NCI-H748 treated with DMSO at 0.1 percent for 48 hours (cell line): Measurements from ENCODE around the gene SOSTDC1.
"Not testable (repeated sequence)": the region's sequence is repeated elsewhere in the genome, so short reads cannot be mapped to it uniquely, and the experiment has no call there.

ENCODE experiments used
- DNase-seq: peaks from one replicate; lab custom pipeline; 2025; lab: John Stamatoyannopoulos, UW

Gene SOSTDC1

DNA sequence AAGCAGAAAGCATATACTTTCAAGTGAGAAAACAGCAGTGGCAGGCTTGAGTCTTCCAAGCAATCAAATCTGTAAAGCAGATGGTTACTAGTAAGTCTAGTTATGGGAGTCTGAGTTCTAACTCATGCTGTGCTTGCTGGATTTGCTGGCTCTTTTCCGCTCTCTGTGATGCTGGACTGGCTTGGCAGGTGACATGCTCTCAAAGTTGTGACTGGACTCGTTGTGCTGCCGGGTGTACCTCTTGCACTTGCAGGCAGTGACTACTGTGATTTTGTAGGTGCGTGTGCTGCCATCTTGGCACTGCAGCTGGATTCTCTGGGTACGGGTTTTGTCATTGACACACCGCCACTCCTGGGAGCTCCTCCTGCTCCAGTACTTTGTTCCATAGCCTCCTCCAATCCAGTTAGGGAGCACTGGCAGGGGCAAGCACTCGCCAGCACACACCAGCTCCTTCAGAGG, 3.1 kb downstream of the SOSTDC1 start:
- no peak for DNase-seq

DNA sequence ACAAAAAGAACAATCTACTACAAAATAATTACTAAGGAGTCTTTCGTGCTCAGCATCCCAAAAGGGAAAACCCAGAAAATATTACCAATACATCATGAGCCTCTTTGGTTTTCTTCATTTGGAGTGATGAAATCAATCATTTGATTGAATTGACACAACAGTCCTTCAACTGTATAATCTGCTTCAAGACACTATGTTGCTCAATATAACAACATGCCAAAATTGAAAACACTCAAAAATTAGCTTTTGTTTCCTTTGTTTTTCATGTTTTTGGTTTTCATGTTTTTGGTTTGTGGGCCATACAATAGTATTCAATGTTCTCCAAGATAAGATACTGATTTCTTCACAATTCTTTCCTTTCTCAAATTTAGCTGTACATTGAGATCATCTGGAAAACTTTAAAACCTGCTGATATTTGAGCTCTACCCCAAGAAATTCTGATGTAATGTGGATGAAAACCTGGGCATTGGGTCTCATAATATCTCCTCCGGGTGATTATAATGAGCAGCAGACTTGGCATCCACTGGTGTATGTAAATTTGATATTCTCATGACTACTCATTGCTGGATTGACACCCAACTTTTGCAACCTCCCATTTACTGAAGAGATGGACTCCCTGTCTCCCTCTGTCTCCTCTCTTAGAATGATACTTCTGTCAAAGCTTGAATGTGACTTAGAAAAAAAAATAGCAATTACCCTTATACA, 4.6 kb downstream of the SOSTDC1 start:
- DNase-seq: no peak

DNA sequence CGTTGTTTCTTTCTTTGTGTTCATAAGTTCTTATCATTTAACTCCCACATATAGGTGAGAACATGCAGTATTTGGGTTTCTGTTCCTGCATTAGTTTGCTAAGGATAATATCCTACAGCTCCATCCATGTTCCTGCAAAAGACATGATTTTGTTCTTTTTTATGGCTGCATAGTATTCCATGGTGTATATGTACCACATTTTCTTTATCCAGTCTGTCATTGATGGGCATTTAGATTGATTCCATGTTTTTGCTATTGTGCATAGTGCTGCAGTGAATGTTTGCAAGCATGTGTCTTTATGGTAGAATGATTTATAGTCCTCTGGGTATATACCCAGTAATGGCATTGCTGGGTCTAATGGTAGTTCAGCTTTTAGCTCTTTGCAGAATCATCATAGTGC, 9.2 kb downstream of the SOSTDC1 start:
- DNase-seq: not testable (repeated sequence)

DNA sequence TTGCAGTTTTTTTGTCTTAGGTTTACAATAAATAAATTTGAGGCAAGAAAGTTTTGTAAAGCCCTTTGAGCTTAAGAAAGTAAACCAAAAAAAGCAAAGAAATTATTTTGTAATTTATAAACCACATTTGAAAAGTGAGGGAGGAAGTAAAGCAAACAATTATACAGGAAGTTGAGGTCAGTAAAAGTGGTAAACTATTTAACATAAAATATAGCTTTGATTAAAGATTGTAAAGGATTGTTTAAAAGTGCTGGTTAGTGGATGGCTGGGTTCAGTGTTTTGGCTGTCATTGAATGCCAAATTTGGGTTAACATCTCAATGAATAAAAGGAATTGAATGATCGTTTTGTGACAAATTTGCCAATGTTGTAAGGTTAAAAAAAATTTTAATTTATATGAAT, 9.9 kb downstream of the SOSTDC1 start:
- no peak for DNase-seq

DNA sequence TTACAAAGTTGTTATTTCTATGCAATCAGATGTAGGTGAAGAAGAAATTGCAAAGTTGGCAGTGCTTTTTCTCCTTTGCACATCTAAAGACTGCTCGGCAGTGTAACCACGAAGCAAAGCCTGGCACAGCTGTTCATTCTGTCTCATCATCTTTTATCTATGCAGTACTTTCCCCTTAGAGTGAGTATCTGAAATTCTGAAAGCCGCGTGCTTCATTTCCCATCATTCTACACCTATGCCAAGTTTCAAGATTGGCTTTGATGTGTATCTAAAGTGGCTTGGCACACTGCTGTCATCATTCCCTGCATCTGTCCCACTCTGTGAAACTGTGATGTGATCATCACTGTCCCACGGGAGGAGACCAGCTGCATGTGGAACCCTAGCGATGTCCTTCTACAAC, 15.2 kb downstream of the SOSTDC1 start:
- DNase-seq: no peak

DNA sequence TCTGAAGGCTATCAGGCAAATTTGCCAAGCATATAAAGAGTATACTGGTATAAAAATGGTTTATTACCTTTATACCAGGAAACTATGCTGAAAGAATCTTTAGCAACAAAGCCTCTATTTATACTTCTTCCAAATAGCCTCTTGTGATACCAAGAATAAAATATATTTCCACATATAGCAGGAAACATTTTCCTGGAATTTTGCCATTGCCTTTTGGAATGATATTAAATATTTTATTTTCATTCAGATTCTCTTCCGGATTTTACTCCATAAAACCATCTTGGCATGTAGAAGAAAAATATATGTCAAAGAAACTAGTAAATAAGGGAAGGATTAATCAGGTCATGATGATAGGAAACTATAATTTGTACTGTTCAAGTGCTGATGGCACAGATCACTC, 17.7 kb downstream of the SOSTDC1 start:
- DNase-seq: no peak

DNA sequence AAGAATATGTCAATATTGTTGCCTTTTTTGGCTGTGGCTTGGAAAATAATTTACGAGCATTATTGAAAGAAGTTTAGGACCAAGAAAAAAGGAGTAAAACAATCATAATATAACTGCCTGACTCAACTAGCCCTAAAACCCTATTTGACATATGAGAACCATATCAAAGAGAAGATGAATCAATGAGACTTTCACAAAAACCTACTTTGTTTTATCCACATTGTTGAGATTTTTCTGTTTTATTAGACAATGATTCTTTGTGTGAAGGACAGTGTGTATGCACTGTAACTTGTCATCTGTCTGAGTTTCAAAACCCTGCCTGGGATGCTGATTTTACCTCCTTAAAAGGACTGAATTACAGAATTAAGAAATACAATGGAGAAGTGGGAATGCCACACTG, 19.0 kb downstream of the SOSTDC1 start:
- DNase-seq: no peak

DNA sequence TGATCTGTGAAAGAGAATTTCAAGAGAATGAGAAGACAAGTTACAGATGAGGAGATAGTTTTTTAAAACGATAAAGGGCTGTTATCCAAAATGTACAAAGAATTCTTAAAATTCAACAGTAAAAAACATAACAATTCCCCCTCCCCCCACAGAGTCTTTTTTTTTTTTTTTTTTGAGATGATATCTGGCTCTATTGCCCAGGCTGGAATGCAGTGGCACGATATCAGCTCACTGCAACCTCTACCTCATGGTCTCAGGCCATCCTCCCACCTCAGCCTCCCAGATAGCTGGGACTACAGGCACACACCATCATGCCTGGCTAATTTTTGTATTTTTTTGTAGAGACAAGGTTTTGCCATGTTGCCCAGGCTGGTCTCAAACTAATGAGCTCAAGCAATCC, 21.7 kb downstream of the SOSTDC1 start:
- not testable (repeated sequence) for DNase-seq

DNA sequence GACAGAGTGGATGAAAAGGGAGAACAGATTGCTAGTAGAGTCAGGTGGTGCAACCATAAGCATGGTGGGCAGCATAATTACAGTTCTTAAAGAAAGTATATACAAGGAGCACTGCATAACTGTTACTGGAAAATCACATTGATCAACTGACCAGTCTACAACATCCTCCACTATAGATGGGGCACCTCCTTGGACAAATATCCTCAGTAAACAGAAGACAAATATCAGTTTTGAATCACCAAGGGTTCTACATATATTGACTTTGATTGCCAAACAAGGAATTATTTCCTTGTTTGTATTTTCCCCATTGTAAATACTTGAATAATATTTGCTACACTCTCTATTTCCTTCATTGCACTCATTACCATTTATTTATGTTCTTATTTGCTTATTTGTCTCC, 26.6 kb downstream of the SOSTDC1 start:
- DNase-seq: no peak

DNA sequence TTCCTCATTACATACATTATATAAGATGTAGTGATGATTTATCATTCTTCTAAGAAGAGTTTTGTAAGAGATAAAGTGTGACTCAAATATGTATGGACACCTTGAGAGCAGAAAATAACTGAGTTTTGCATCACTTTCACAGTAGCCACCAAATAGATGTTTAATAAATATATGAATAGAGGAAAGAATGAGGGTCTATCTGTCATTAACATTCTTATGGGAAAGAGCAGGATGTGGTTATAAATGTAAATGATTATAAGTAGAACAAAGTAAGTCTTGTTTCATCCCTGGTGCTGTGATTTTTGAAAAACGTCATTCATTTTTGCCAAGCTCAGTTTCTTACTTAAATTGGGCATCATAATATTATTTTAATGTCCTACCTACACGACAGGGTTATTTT, 29.2 kb downstream of the SOSTDC1 start:
- no peak for DNase-seq

DNA sequence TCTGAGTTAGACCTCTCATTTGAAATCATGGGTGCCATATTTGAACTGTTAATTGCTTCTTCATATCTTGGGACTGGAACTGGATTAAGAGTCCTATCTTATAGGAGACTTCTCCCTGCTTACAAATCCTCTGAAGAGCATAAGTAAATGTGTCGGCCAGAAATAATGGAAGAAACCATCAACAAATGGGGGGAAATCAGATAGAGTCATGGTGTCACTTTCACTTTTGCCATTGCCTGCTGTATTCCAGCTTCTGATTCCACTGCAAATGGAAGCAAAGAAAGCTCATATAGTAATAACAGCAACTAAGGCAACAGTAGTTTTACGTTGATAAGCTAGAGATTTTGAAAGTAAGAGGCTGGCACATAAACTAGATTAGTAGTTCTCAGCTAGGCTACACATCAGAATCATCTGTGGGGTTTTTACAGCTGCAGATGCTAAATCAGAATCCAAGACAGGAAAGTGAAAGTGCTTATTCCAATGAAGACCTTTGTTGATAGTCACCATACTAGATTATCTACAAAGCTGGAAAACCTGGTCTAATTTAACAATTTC, 31.9 kb downstream of the SOSTDC1 start:
- DNase-seq: no peak

DNA sequence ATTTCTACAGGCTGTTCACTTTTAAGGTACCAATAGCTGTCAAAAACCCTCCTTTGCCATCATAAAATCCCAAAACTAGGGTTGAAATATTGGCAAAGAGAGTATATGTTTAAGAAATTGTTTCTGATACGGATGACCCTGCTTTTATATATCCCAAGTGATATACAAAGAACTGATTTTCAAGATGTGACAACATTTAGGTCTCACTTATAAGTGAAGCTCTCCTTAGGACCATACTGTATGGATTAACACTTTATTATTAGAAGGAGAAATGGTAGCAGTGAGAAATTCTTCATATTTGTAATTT, 33.2 kb downstream of the SOSTDC1 start:
- DNase-seq: no peak

DNA sequence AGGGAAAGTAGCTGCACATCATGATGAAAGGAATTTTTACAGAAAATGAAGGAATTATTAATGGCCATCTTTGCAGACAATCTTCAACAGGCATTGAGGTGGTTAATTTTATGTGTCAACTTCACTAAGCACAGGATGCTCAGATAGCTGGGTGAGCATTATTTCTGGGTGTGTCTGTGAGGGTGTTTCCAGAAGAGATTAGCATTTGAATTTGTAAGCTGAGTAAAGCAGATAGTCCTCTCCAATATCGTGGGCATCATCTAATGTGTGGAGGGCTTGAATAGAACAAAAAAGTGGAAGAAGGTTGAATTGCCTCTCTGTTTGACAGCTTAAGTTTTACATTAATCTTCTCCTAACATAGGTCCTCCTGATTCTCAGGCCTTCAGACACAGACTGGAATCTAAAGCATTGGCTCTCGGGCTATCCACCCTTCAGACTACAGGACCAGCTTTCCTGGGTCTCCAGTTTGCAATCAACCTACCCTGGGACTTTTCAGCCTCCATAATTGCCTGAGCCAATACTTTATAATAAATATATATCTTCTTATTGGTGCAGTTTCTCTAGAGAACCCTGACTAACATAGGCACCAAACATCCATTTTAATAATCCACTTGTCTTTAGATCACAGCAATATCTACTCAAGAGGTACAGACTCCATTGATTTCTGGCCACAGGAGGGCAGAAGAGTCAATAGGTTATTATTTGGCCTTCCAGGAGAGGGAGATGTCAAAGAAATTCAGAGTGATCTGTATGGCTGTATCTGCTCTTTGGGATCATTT, 33.7 kb downstream of the SOSTDC1 start:
- DNase-seq: no peak

DNA sequence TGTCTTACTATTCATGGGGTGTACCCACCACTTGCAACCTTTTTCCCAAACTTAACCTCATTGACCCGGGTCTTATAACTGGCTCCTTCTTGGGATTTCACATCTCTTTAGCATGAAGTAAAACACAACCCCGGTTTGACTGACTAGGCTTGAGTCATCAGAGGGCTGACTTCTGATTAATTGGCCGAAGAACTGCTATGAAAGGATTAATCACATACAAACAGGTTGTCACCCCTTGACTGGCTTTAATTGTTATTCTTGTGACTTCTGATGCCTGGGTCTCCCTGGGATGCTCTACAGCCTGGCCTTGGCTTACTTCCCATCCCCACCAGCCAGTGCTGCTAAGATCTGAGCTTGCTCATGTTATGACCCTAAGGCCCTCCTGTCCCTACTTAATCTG, 35.4 kb downstream of the SOSTDC1 start:
- no peak for DNase-seq

DNA sequence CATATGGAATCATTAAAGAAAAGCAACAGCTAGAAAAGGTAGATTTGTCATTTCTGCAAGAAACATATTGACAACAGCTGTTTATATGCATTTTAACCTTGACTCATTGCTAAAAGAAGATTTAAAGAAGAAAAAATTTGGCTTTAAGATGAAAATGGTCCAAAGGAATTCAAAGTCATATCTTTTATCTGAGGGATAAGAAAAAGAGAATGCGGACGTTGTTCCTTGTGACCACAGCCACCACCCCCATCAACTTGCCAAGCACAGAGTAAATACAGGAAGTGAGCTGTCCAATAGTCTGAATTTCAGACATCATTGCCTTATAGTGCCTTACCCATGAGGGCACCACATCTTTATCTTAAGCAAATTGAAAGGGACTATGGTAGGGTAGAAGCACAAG, 36.9 kb downstream of the SOSTDC1 start:
- DNase-seq: no peak

DNA sequence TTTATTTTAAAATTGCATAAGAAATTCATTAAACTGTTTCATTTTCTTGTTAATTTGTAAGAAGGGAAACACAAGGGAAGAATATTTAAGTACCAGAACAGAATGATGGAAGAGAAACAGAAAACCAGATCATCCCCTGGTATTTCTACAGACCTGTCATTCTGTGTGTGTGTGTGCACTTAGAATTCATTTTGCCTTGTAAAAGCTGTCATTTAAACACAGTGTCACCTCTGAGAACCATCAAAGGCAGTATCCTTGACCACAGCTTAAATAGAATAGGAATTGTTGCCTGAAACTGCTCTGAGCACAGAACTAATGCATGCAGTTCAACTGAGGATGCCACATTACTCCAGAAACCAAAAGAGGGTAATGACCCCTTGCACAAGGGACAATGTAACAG, 37.4 kb downstream of the SOSTDC1 start:
- DNase-seq: no peak

DNA sequence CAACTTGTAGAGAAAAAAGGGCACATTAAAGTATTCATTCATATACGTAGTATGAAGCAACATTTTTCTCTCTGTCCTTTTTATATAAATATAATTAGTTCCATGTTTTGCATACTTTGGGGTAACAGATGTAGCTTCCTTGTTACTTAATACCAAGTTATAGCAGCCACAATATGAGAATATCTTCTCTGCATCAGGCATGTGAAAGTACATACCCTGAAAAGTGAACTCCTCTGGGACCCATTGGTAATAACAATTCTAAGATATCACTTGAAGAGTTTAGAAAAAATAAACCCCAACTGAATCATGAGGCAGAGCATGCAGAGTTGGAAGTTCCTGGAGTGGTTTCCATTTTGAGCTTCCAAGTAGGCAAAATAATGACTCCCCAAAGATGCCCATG, 41.8 kb downstream of the SOSTDC1 start:
- no peak for DNase-seq

DNA sequence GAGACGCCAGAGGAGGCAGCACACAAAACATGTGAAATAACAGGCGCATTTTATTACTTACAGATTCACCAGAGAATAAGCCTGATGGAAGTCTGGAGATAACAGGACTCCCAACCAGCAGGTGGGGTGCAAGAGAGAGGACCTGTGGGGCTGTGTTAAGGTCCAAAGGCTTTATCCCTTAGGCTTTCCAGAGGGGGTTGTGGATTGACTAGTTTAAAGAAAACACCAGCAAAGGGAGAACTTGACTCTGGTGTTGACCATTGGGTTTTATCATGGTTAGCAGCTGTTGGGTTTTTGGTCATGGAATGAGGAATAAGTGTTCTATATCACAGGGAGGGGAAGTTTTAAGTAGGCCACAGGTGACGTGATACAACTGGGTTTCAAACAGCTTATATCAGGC, 42.6 kb downstream of the SOSTDC1 start:
- DNase-seq: no peak

DNA sequence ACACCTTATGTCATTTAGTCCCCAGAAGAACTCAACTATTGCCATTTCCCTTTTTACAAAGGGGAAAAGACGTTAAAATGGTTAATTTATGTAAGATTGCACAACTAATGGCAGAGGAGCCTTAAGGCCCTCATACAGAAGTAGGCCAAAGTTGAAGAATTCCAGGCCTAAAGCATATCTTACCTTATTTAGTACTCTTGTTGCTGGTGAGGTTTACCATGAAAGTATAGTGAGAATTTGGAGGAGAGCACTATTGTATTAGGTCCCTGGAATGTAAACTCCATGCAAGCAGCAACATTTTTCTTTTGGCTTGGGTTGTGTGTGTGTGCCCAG, 43.5 kb downstream of the SOSTDC1 start:
- no peak for DNase-seq

DNA sequence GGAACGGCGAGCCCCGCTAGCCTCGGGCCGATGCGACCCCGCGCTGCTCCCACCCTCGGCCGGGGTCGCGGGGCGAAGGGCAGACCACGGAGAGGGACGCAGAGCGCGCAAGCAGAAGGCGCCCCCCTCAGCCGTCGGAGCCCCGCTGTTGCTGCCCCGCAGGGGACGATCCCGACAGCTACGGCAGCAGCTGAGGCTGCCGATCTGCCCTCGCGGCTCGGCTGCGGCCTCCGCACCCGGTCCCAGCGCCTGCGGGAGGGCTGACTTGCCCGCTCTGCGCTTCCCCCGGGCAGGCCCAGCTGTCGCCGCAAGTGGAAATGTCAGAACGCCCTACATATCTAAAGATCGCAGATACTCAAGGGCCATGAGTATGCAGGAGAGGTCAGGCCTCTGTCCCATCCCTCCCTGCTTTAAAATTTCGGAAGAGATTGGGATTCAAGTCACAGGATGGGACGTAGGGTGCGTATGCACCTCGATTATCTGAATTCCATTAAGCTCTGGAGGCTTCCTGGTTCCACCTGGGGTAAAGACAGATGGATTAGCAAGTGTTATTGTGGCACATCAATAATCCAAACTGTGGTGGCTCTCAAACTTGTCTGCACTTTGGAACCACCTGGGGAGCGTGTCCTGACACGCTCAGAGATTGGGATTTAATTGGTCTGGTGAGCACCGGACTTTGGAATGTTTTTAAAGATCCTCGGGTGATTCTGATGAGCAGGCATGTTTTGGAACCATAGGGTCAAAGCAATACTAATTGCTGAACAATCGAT, 44.0 kb downstream of the SOSTDC1 start, which contains the start of gene CRPPA:
CRPPA (minus strand) TSS at position 206 of the 770 bp plus-strand sequence. CDS start 216 bp downstream, outside the sequence.
- DNase-seq: no peak

DNA sequence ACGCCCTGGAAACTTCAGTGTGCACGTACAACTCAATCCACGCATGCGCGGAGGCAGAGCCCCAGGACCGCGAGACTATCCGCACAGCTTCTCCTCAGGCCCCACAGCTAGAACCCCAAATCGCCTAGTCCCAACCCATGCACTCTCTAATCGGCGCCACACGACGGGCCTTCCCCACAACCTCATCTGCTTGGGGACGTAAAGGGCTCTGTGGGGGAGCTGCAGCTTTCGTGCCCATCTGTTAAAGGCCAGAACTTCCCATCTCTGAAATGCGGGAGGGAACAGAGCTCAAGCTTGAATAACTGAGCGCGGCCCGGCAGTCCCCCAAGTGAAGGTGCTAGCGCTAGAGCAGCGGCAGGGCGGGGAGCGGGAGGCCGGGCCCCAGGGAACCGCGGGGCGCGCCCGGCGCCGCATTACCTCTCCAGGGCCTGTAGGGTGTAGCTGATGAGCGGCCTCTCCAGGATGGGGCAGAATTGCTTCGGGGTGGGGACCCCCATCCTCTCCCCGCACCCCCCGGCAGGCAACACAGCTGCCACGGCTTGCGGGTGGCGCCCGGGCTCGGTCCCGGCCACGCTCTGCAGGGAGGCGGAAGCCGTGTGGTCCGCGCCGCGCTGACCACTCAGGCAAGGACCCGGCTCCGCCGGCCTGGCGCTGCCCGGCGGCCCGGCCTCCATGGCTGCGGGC, 44.7 kb downstream of the SOSTDC1 start:
- peak; percentile 79 for DNase-seq

DNA sequence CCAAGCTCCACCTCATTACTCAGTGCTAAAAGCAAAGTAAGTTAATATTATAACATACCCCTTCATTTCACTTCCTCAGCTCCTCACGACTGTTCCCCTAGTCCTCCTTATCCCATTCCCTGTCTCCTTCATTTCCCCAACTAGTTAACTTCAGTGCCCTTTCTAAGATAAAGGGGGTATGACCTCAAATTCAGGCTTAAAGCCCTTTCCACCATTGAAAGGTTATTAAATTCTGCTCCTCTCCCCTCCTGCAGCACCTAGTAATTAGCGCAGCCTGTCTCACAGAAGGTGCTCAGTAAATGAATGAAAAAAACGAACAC, 45.2 kb downstream of the SOSTDC1 start:
- no peak for DNase-seq
